Measurements from ENCODE around the gene ANKRD10.

ANKRD10 gene

DNA sequence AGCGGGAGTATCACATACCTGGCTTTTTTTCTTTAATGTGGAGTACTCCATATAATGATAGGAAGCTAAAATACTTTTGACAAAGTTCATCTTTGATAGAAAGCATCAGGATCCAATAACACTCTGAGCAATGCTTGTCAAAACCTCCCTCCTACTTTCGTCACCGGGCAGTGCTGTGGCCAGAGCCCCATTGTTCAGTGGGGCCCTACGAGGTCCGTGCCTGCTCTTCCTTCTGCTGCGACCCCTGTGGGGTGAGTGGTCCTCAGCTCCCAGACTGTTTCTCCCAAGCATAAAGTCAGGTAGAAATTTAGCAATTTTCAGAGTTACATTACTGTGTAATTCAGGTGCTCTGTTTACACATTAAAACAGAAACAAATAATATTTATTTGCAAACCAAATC, 51.2 kb downstream of the ANKRD10 start:
- no peak overlapping the region for H3K4me3 ChIP-seq (ENCODE audit: insufficient read depth, low read length, poor library complexity, severe bottlenecking)
- H3K79me2 ChIP-seq (ENCODE audit: insufficient read depth, low read length): no peaks in the 10 kb centered on the region
- no peaks in the 10 kb centered on the region for H4K20me1 ChIP-seq (ENCODE audit: low read depth, low read length)
- H3F3A ChIP-seq (ENCODE audit: insufficient read depth): no peaks in the 10 kb centered on the region
- TF ChIP-seq CTCF (IDR thresholded peaks at IDR 0.05; ENCODE audit: insufficient read depth, low read length, poor library complexity, severe bottlenecking) (no peak), EZH2phosphoT487 (conservative IDR thresholded peaks at IDR 0.05; ENCODE audit: low read length) (no peak)
- no peaks in the 10 kb centered on the region for H3K36me3 ChIP-seq (ENCODE audit: low read length)
- no peak overlapping the region for H3K4me2 ChIP-seq (ENCODE audit: low read depth, low read length, poor library complexity, severe bottlenecking)
- H3K27me3 ChIP-seq (ENCODE audit: low read length): no peaks in the 10 kb centered on the region
- no peaks in the 10 kb centered on the region for H3K9me2 ChIP-seq (replicated peaks; ENCODE audit: insufficient read depth, low read length)
- no peak overlapping the region for H2AFZ ChIP-seq (ENCODE audit: low read depth, low read length, severe bottlenecking)
- H3K9ac ChIP-seq (ENCODE audit: low read length): no peak overlapping the region
- H3K9me3 ChIP-seq (ENCODE audit: insufficient read depth, low read length): no peaks in the 10 kb centered on the region
- H3K27ac ChIP-seq (ENCODE audit: low read depth, low read length): no peak overlapping the region

DNA sequence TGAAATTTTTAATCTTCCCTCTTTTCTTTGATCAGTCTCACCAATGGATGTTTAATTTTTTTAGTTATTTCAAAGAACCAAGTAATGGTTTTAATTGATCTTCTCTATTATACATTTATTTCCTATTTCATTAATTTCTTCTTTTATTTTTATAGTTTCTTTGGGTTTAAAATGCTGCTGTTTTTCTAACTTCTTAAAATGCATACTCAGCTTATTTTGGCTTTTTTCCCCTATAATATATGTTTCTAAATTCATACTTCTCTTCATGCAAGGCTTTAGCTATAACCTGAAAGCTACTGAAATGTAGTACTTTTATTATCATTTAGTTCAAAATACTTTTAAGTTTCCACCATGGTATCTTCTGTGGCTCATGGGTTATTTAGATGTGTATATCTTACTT, 53.9 kb downstream of the ANKRD10 start:
- H3K9ac ChIP-seq (ENCODE audit: low read length): no peak overlapping the region
- H3K36me3 ChIP-seq (ENCODE audit: low read length): no peaks in the 10 kb centered on the region
- no peak overlapping the region for H3K27ac ChIP-seq (ENCODE audit: low read depth, low read length)
- no peak overlapping the region for H3K4me3 ChIP-seq (ENCODE audit: insufficient read depth, low read length, poor library complexity, severe bottlenecking)
- H3K9me3 ChIP-seq (ENCODE audit: insufficient read depth, low read length): no peaks in the 10 kb centered on the region
- H3K27me3 ChIP-seq (ENCODE audit: low read length): no peaks in the 10 kb centered on the region
- no peaks in the 10 kb centered on the region for H3K9me2 ChIP-seq (replicated peaks; ENCODE audit: insufficient read depth, low read length)
- H3K79me2 ChIP-seq (ENCODE audit: insufficient read depth, low read length): no peaks in the 10 kb centered on the region
- H4K20me1 ChIP-seq (ENCODE audit: low read depth, low read length): no peaks in the 10 kb centered on the region
- TF ChIP-seq CTCF (IDR thresholded peaks at IDR 0.05; ENCODE audit: insufficient read depth, low read length, poor library complexity, severe bottlenecking) (no peak), EZH2phosphoT487 (conservative IDR thresholded peaks at IDR 0.05; ENCODE audit: low read length) (no peak)
- H2AFZ ChIP-seq (ENCODE audit: low read depth, low read length, severe bottlenecking): no peak overlapping the region
- no peaks in the 10 kb centered on the region for H3F3A ChIP-seq (ENCODE audit: insufficient read depth)
- no peak overlapping the region for H3K4me2 ChIP-seq (ENCODE audit: low read depth, low read length, poor library complexity, severe bottlenecking)

DNA sequence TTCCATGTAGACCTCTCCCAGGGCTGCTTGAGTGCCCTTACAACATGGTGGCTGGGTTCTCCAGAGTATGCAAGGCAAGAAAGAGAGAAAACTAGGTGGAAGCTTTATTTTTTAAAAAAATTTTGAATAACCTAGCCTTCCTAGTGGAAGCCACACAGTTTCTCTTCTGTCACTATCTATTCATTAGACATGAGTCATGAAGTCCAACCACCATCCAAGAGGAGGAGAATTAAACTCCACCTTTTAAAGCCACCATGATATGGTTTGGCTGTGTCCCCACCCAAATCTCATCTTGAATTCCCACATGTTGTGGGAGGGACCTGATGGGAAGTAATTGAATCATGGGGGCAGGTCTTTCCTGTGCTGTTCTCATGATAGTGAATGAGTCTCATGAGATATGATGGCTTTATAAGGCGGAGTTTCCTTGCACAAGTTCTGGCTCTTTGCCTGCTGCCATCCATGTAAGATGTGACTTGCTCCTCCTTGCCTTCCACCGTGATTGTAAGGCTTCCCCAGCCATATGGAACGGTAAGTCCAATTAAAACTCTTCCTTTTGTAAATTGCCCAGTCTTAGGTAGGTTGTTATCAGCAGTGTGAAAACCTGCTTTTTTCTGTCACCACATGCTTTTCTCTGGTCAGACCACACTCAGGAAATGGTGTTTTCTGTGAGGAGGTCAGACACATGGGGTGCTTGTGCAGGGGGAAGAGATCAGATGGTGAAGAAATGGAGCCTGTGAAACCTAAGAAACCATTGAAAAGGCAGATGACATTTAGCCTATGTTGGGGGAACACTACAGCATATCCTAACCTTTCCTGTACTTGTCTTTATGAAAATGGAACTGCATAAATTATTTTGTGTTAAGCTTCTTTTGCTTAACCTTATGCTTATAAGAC, 57.7 kb downstream of the ANKRD10 start:
- no peaks in the 10 kb centered on the region for H3K27me3 ChIP-seq (ENCODE audit: low read length)
- no peaks in the 10 kb centered on the region for H3K9me3 ChIP-seq (ENCODE audit: insufficient read depth, low read length)
- no peak overlapping the region for H2AFZ ChIP-seq (ENCODE audit: low read depth, low read length, severe bottlenecking)
- H4K20me1 ChIP-seq (ENCODE audit: low read depth, low read length): no peaks in the 10 kb centered on the region
- no peak for TF ChIP-seq CTCF (IDR thresholded peaks at IDR 0.05; ENCODE audit: insufficient read depth, low read length, poor library complexity, severe bottlenecking)
- no peak for TF ChIP-seq EZH2phosphoT487 (conservative IDR thresholded peaks at IDR 0.05; ENCODE audit: low read length)
- no peaks in the 10 kb centered on the region for H3K9me2 ChIP-seq (replicated peaks; ENCODE audit: insufficient read depth, low read length)
- H3K36me3 ChIP-seq (ENCODE audit: low read length): no peaks in the 10 kb centered on the region
- no peak overlapping the region for H3K4me2 ChIP-seq (ENCODE audit: low read depth, low read length, poor library complexity, severe bottlenecking)
- H3K4me3 ChIP-seq (ENCODE audit: insufficient read depth, low read length, poor library complexity, severe bottlenecking): no peak overlapping the region
- no peaks in the 10 kb centered on the region for H3F3A ChIP-seq (ENCODE audit: insufficient read depth)
- H3K79me2 ChIP-seq (ENCODE audit: insufficient read depth, low read length): no peaks in the 10 kb centered on the region
- no peak overlapping the region for H3K27ac ChIP-seq (ENCODE audit: low read depth, low read length)
- no peak overlapping the region for H3K9ac ChIP-seq (ENCODE audit: low read length)
